Fibroblast of mammary gland (primary cell): ENCODE measurements around the gene ZNF304.

Source experiments
- DNase-seq: peaks from one replicate; pipeline ENCODE4 v3.0.0-alpha.2; 2010; ENCODE audit warnings: low read depth
- H3K4me3 ChIP-seq: 2 replicates; pipeline ENCODE4 v1.5.1; 2011; ENCODE audit warnings: low read depth, mild to moderate bottlenecking, low read length, moderate library complexity; ENCODE audit not compliant: control insufficient read depth
- CTCF ChIP-seq: conservative IDR thresholded peaks from 2 replicates; pipeline ENCODE4 v1.5.1; 2011; ENCODE audit warnings: low read depth, low read length, inconsistent platforms; ENCODE audit not compliant: control insufficient read depth, insufficient read depth

The ZNF304 gene

GRCh38 chr19:57324992-57325391, 26.1 kb upstream of the ZNF304 start:
- no peak for TF ChIP-seq CTCF
- DNase-seq: no peak
- no peak overlapping the region for H3K4me3 ChIP-seq

DNA sequence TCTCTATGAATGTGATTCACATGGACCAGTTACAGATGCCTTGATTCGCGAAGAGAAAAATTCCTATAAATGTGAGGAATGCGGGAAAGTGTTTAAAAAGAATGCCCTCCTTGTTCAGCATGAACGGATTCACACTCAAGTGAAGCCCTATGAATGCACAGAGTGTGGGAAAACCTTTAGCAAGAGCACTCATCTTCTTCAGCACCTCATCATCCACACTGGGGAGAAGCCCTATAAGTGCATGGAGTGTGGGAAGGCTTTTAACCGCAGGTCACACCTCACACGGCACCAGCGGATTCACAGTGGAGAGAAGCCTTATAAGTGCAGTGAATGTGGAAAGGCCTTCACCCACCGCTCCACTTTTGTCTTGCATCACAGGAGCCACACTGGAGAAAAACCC, 23.1 kb upstream of the ZNF304 start:
- DNase-seq: no peak
- no peak for TF ChIP-seq CTCF
- no peak overlapping the region for H3K4me3 ChIP-seq

DNA sequence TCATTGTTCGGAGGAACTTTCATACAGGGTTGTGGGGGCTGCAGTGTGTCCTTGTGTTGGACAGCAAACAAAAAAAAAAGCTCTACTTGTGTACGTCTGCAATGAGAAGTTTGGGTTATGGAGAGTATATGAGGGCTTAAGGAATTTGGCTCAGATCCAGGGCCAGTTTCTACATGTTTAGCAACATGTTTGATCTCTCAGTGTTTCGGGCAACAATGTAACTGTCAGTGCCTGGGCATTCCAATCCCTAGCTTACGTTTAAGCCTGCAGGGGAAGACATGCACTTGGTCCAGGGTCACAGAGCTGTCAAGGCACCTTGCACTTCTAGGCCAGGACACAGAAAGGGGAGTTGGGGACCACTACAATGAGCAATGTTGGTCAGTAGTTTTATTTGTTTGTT, 16.9 kb upstream of the ZNF304 start:
- H3K4me3 ChIP-seq: no peak overlapping the region
- DNase-seq: no peak
- no peak for TF ChIP-seq CTCF

DNA sequence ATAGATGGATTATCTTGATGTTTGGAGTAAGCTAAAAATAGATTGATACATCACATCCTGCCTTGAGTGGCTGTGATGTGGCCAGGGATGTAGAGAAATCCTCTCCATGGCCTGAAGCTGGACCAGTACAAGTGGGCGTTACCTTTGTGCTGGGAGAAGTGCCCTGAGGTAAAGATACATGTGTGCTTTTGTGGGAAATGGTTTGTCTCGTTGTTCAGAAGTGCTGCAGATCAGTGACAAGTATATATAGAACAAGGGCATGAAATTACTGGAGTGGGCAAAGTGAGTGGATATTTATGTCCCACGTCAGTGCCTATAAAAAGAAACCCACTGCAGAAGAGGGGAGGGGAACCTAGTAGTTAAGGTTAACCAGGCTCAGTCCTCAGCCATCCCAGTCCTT, 12.2 kb upstream of the ZNF304 start:
- no peak for TF ChIP-seq CTCF
- no peak overlapping the region for H3K4me3 ChIP-seq
- no peak for DNase-seq

DNA sequence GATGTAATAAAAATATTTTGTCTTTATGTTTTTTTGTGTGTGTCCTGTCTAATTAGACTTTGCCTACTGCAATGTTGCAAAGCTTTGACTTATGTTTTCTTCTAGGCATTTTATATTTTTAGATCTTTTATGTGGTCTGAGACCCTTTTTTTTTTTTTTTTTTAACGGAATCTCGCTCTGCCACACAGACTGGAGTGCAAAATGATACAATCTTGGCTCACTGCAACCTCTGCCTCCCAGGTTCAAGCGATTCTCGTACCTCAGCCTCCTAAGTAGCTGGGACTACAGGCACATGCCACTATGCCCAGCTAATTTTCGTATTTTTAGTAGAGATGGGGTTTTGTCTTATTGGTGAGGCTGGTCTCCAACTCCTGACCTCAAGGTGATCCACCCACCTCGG, 8.5 kb upstream of the ZNF304 start:
- no peak overlapping the region for H3K4me3 ChIP-seq
- TF ChIP-seq CTCF: no peak
- no peak for DNase-seq

DNA sequence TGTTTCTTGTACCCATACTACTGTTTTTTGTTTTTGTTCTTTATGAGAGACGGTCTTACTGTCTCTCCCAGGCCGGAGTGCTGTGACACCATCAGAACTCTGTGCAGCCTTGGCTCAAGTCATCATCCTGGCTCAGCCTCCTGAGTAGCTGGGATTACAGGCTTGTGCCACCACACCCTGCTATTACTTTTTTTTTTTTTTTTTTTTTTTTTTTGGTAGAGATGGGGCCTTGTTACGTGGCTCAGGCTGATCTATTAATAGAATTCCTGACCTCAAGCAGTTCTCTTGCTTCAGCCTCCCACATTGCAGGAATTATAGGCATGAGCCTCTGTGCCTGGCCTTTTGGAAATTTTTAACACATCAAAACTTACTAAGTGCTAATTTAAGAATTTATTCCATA, 2.9 kb upstream of the ZNF304 start:
- no peak for TF ChIP-seq CTCF
- peak; percentile 56 for DNase-seq

GRCh38 chr19:57351867-57352266, 796 bp downstream of the ZNF304 start:
- DNase-seq: peak; percentile 15
- peak; percentile 5 for TF ChIP-seq CTCF
- H3K4me3 ChIP-seq: peak overlapping the region; percentile 98

More for the DNA sequence above, 2.9 kb upstream of the ZNF304 start:
- no peak overlapping the region for H3K4me3 ChIP-seq
